Thoracic aorta (tissue), 2 donors: ENCODE data around the gene NEB. TPM values are rescaled to one million over a fixed set of nuclear protein-coding genes. Genes with fewer than 3 reads are reported as not detected.

Source experiments
- ATAC-seq: fragments of 150-250 bp; one replicate; pipeline ENCODE4 v1.8.0; 2017; ENCODE audit warnings: low read depth; ENCODE audit not compliant: insufficient number of reproducible peaks, low FRiP score
- DNase-seq: peaks from one replicate; pipeline ENCODE4 v3.0.0-alpha.2; 2020; ENCODE audit warnings: low spot score
- H3K27ac ChIP-seq, 2 donors: fragments of 200-600 bp; sonication (generic); 1 replicate in 1 of 2; 2 replicates in 1 of 2; pipeline ENCODE4 v1.5.1; 2016; ENCODE audit warnings: mild to moderate bottlenecking in 2 of 2, moderate library complexity in 2 of 2
- H3K27me3 ChIP-seq: fragments of 200-600 bp; sonication (generic); replicated peaks from 2 replicates; pipeline ENCODE4 v1.6.0; 2016; ENCODE audit warnings: mild to moderate bottlenecking; ENCODE audit not compliant: insufficient read depth
- H3K36me3 ChIP-seq: fragments of 200-600 bp; sonication (generic); one replicate; pipeline ENCODE4 v1.5.1; 2016
- H3K4me1 ChIP-seq, 2 donors: fragments of 200-600 bp; sonication (generic); 1 replicate in 1 of 2; 2 replicates in 1 of 2; pipeline versions ENCODE4 v1.5.1 to v1.6.0; 2016; ENCODE audit warnings: low read depth in 2 of 2, mild to moderate bottlenecking in 1 of 2; ENCODE audit not compliant: control insufficient read depth in 1 of 2
- H3K4me3 ChIP-seq: fragments of 200-600 bp; sonication (generic); 2 replicates; pipeline ENCODE4 v1.5.1; 2016; ENCODE audit warnings: mild to moderate bottlenecking
- H3K9me3 ChIP-seq: fragments of 200-600 bp; sonication (generic); 2 replicates; pipeline ENCODE4 v1.5.1; 2016
- total RNA-seq, 2 donors: library from RNA; depleted of rRNA; stranded (reverse); fragments of >200 nt; gene quantifications; one replicate each; pipeline versions ENCODE4 v1.1.0 to v1.2.3, GENCODE V29; 2016
- TF ChIP-seq, protein P1 (sequence below): fragments of 200-600 bp; sonication (generic); IDR thresholded peaks from one replicate; pipeline ENCODE4 v1.5.1; 2019; ENCODE audit warnings: antibody characterized with exemption

The NEB gene
- total RNA-seq, 2 donors from 2014 or later, result 3.2 to 8.6 TPM

GRCh38 chr2:151771599-151772358, 37.5 kb upstream of the NEB start:
- TF ChIP-seq, protein P1, sequence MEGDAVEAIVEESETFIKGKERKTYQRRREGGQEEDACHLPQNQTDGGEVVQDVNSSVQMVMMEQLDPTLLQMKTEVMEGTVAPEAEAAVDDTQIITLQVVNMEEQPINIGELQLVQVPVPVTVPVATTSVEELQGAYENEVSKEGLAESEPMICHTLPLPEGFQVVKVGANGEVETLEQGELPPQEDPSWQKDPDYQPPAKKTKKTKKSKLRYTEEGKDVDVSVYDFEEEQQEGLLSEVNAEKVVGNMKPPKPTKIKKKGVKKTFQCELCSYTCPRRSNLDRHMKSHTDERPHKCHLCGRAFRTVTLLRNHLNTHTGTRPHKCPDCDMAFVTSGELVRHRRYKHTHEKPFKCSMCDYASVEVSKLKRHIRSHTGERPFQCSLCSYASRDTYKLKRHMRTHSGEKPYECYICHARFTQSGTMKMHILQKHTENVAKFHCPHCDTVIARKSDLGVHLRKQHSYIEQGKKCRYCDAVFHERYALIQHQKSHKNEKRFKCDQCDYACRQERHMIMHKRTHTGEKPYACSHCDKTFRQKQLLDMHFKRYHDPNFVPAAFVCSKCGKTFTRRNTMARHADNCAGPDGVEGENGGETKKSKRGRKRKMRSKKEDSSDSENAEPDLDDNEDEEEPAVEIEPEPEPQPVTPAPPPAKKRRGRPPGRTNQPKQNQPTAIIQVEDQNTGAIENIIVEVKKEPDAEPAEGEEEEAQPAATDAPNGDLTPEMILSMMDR, result no peak
- no peaks in the 10 kb centered on the region for H3K27me3 ChIP-seq
- DNase-seq, result no peak
- peaks cover 8 to 14% of the 10 kb centered on the region in 2 donors for H3K4me1 ChIP-seq
- H3K4me3 ChIP-seq, result no peak overlapping the region
- no peak overlapping the region for H3K27ac ChIP-seq
- H3K9me3 ChIP-seq, result peaks cover 2% of the 10 kb centered on the region
- peaks cover 6% of the 10 kb centered on the region for H3K36me3 ChIP-seq
- no peak for ATAC-seq

DNA sequence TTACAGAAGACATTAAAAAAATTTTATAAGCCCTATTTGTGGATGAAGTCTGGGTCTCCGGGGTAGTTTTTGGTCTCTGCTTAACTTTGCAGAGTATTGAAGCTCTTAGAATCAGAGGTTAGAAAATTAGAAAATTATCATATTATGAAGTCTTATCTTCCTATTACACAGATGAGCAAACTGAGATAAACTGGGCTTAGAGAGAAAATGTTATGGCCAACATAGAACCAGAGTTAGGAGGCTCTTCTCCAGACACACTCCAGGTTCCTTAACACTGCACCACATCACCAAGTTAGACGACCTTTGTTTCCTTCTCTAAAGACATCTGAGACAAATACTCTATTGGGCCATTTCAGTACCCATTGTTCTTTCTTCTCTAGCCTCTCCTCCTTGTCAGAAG, 36.7 kb upstream of the NEB start:
- ATAC-seq (no peak), DNase-seq (no peak)
- H3K36me3 ChIP-seq, result peaks cover 4% of the 10 kb centered on the region
- H3K27me3 ChIP-seq, result no peaks in the 10 kb centered on the region
- no peak overlapping the region for H3K27ac ChIP-seq
- peaks cover 8 to 14% of the 10 kb centered on the region in 2 donors for H3K4me1 ChIP-seq
- TF ChIP-seq, protein P1, result no peak
- no peak overlapping the region for H3K4me3 ChIP-seq
- peaks cover 2% of the 10 kb centered on the region for H3K9me3 ChIP-seq

DNA sequence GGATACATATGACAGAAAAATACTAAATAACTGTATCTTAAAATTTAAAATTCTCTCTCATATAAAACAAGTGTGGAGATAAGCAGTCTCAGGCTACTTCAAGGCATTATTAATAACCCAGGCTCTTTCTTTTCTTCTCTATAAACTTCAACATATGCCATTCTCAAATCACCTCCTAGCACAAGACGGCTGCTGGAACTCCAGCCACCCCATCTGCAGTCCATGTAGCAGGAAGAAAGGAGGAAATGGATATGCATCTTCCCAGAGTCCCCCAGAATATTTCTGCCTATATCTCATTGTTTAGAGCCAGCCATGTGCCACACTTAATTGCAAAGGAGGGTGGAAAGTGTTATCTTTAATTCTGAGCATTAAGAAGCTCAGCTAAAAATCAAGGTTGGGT, 35.3 kb upstream of the NEB start:
- Histone ChIP-seq H3K27ac (no peak overlapping the region), H3K9me3 (peaks cover 2% of the 10 kb centered on the region), H3K4me1 (peaks cover 5 to 8% of the 10 kb centered on the region in 2 donors), H3K4me3 (no peak overlapping the region), H3K36me3 (no peaks in the 10 kb centered on the region), H3K27me3 (no peaks in the 10 kb centered on the region)
- TF ChIP-seq, protein P1, result no peak
- ATAC-seq, result no peak
- no peak for DNase-seq

DNA sequence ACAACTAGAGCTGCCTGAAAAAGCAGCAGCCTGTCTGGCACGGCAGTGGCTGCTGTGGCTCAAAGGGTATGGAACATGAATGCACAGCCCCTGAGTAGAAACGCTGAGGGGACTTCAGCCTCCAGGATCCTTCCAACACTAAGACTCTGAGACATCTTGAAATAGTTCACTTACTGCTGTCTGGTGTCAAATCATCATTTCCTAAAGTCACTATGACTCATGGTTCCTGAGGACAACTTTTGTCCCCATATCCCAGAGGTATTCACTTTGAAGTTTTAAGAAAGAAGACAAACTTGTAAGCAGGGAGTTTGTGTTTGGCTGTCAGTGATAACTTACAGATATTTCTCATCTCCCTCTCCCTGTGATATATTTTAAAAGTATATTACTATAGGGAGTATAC, 33.3 kb upstream of the NEB start:
- TF ChIP-seq, protein P1, result no peak
- H3K27ac ChIP-seq, result no peak overlapping the region
- no peaks in the 10 kb centered on the region for H3K36me3 ChIP-seq
- H3K4me1 ChIP-seq, result no peaks in the 10 kb centered on the region
- H3K27me3 ChIP-seq, result no peaks in the 10 kb centered on the region
- peaks cover 2% of the 10 kb centered on the region for H3K9me3 ChIP-seq
- no peak for DNase-seq
- no peak for ATAC-seq
- no peak overlapping the region for H3K4me3 ChIP-seq

DNA sequence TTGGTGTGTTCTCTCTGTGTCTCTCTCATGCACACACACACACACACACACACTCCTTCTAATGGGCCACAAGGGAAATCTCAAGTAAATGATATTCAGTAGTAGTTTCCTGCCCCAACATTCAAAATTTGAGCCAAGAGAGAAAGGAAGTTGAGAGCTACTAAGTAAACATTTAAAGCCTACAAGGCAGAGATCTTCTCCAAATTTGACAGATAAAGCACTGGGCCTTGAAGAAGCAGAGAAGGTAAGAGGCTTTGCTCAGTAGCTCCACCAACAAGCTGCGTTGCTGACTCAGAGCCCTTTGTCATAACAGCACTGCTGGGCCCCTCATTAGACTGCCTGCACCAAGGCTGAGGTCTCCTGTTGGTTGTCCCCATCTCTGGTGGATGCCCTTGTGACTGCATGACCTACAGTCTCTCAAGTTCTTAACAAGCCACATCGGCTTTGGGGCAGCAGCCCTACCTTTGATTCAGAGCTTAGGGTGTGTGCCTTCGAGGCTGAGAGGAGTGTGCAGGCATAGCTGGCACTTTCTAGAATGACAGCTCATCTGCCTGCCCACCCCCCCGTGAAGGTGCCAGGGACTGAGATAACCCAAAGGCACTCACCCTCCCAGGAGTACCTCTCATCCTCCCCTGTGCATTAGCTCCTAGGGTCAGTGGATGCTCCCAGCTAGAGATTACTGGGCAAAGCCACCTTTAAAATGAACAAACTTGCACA, 32.3 kb upstream of the NEB start:
- ATAC-seq (no peak), DNase-seq (no peak)
- Histone ChIP-seq H3K9me3 (peaks cover 2% of the 10 kb centered on the region), H3K4me3 (no peak overlapping the region), H3K4me1 (no peaks in the 10 kb centered on the region), H3K27ac (no peak overlapping the region), H3K36me3 (no peaks in the 10 kb centered on the region), H3K27me3 (no peaks in the 10 kb centered on the region)
- TF ChIP-seq, protein P1, result no peak
